Kasumi-1 (cell line): Measurements from ENCODE around the gene POLN.
"Not testable (repeated sequence)": the region's sequence is repeated elsewhere in the genome, so short reads cannot be mapped to it uniquely, and the experiment has no call there.

Experiments
- DNase-seq, 2 experiments: peaks; one replicate each; lab custom pipeline; 2025; lab: John Stamatoyannopoulos, UW

The POLN gene

DNA sequence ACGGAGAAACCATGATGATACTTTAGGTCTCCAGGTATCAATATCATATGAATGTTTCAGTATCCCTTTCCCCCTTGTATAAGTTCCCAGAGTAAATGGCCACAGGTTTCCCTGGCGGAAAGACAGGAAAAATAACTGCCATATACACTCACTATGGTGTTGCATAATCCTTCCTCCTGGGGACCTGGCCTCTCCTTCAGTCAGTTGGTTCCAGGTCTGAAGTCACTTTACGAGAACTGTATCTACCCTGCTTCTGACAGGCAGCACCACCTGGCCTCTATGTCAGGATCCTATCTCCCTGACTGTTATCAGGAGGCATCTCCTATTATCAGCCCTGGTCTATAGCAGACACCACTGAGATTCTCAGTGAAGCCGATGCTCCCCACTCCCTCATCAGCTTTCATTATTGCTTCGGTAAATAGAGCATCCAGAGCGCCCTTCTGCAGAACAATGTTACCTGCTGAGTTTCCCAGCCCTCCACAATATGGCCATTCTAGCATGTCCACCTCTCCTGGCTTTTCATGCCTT lies 22.6 kb downstream of the POLN start:
- no peak for DNase-seq

DNA sequence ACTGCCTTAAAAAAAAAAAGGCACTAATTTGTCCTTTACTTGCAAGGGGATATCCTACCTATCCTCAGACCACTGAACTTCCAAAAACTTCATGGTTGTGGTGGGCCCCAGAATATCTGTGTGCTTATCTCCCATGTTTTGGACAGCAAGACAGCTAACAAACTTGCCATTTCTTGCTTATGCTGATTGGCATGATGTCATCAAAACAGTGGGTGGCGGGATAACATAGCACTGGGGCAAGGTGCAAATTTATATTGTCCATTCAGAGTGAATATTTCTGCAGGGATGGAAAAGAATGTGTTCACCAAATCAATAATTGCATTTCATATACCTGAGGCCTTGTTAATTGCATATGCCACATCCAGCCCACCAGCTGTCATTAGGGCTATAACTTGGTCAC lies 23.5 kb downstream of the POLN start:
- DNase-seq = no peak

DNA sequence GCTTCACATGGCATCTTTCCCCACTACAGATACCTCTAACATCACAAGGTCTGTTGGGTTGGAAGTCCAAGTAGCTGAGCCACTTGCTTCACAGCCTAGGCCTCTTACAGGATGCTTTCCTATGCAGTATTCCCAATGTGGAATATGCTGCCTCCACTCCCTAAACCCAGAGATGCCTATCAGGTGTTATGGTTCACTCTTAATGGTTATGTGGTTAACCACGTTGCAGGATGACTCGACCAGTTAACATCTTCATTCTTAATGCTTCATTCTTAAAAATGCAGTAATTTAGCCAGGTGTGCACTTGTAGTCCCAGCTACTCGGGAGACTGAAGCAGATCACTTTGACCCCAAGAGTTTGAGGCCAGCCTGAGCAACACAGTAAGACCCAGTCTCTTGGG lies 24.2 kb downstream of the POLN start:
- DNase-seq = no peak

DNA sequence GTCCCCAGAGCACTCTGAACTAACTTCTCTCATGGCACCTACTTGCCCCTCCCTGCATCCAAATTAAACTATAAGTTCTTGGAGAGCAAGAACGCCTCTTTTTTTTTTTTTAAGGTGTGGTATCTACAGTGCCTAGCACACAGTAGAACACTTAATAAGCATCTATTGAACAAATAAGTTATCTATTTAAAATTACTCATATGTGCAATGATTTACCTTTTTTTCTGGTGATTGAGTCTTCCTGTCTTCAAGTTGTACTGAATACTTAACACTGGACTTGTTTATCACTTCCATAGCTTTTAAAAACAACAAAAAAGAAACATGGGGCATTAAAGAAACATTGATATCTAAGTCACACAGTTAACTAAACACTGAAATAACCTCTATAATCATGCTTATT lies 29.1 kb downstream of the POLN start:
- no peak for DNase-seq

DNA sequence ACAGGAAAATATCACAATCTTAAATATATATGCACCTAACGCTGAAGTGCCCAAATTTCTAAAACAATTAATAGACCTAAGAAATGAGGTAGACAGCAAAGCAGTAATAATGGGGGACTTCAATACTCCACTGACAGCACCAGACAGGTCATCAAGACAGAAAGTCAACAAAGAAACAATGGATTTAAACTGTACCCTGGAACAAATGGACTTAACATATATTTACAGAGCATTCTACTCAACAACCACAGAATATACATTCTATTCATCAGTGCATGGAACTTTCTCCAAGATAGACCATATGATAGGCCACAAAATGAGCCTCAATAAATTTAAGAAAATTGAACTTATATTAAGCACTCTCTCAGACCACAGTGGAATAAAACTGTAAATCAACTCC lies 39.1 kb downstream of the POLN start:
- not testable (repeated sequence) for DNase-seq

DNA sequence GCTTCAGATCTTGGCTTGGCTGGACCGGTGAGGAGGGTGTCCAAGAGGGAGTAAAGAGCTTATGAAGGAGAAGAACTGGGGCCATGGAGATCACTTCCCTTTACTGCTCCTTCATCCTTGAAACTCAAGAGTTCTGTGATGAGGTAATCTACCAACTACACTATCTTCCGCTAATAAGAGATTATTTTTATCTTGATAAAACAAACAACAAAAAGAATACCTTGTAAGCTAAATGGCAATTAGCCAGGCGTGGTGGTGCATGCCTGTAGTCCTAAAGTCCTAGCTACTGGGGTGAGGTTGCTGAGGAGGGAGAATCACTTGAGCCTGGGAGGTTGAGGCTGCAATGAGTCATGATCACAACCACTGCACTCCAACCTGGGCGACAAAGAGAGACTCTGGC lies 47.4 kb downstream of the POLN start:
- no peak for DNase-seq

DNA sequence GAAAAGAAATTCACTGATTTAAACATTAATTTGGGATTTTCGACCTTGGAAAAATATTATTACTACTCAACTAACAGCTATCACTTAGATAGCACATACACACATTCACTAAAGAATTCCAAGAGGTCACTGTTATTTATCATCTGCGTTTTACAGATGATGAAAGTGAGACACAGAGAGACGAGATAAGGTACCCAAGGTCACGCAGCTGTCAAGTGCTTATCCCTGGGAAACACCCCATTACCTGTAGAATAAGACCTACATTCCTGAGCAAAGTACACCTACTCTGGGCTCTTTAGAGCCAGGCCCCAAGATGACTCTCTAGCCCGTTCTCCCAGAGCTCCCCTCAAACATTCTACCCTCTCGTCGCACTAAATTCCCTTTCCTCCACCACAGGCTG lies 48.6 kb downstream of the POLN start:
- no peak for DNase-seq

DNA sequence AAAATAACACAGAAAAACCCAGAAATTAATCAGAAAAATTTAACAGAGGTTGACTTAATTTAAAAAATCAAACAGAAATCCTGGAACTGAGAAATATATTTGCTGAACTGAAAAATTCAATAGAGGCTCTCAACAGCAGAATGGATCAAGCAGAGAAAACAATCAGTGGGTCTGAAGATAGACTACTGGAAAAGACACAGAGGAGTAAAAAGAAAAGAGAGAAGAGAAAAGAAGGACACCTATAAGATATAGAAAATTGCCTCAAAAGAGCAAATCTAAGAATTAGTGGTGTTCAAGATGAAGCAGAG lies 55.1 kb downstream of the POLN start:
- no peak for DNase-seq

DNA sequence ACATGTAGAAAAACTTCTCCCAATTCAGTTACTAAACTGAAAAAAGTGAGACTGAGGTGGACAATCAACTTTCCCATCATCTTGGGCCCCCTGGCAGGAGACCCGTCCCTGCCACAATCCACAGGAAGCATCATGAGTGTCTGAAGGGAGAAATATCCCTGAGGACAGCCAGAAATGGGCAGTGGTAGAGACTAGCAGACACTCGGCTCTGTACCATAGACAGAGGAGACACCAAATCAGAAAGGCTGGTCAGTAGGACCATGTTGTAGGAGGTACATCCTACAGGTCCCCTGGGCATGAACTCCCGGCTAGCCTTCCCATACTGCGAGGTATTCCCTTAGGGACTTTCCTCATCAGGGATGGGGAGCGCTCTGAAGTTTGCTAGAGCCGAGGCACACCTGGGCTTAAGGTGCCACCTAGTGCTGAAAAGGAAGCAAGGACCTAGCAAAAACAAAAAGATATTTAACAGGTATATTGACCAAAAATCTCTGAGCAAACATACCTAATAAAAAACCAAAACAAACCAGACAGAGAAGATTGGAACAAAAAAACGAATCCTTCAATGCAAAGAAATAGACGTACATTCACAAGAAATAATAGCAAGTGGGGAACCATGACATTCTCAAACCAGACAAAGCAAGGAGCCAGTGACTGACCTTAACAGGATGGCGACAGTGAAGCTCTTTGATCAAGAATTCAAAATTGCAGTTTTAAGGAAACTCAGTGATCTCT lies 55.6 kb downstream of the POLN start:
- no peak for DNase-seq

DNA sequence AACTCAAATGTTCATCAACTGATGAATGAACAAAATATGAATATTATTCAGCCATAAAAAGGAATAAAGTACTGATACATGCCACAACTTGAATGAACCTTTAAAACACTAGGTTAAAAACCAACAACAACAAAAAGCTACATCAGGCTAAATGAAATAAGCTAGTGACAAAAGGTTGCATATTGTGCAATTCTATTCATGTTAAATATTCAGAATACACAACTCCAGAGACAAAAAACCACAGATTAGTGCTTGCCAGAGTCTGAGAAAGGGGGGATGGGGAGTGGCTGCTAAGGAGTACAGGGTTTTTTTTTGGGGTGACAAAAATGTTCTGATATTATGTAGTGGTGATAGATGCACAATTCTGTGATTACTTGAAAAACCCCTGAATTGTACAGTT lies 58.5 kb downstream of the POLN start:
- no peak for DNase-seq

DNA sequence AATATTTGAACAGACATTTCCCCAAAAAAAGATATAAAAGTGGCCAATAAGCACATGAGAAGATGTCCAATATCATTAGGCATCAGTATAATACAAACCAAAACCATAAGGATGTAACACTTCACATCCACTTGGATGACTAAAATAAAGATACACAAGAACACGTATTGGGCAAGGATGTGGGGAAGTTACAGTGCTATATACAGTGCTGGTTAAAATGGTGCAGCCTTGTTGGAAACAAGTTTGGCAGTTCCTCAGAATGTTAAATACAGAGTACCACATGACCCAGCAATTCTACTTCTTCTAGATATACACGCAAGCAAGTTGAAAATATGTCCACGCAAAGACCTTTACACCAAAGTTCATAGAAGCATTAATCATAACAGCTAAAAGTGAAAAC lies 58.9 kb downstream of the POLN start:
- DNase-seq = no peak

DNA sequence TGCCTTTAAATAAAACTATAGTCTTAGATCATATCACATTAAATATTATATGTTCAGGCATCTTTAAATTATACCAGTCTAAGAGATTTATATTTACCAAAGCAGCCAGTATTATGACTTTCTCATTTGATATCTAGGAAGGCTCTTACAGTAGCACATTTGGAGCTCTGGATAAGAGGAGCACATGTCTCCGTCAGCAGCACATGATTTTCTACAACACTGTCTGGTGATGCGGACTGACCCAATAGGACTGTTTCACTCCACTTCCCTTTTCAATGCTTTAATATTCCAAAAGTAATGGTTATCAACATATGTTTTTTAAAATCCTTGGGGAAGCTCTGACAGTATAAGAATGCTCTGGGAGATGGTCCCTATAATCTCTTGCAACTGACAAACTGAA lies 61.5 kb downstream of the POLN start:
- DNase-seq = no peak

DNA sequence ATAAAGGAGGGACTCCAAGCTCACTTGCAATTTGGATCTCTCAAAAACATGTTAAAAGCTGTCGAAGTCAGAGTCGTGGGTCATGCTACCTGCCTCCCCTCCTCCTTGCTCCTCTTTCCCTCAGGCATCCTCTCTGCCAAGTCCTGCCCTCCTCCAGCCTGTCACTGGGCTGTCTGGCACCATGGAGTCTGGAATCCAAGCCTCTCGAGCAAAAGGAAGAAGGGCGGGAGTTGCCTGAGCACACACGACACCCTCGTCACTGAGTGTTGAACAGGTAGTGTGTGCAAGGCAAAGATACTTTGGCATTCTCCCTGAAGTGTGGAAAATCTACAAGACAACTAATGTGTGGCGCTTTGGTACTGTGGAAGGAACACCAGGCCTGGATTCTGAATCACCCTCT lies 62.2 kb downstream of the POLN start:
- DNase-seq = no peak

DNA sequence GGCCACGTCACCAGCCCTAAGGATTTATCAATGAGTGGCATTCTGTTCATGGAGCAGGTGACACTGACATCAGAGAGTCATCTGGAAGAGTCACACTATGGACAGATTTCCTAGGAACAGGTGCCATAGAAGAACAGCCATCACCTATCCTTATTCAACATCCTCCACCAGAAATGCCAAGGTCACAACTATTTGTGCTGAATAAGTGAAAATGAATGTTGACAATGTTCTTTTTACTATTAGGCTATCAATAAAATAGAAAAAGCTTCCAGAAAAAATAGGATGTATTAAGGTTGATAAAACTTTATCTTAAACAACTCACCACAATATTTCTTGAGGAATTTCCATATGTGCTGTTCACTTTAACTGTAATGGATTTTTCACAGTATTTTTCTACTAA lies 62.9 kb downstream of the POLN start:
- DNase-seq = no peak

DNA sequence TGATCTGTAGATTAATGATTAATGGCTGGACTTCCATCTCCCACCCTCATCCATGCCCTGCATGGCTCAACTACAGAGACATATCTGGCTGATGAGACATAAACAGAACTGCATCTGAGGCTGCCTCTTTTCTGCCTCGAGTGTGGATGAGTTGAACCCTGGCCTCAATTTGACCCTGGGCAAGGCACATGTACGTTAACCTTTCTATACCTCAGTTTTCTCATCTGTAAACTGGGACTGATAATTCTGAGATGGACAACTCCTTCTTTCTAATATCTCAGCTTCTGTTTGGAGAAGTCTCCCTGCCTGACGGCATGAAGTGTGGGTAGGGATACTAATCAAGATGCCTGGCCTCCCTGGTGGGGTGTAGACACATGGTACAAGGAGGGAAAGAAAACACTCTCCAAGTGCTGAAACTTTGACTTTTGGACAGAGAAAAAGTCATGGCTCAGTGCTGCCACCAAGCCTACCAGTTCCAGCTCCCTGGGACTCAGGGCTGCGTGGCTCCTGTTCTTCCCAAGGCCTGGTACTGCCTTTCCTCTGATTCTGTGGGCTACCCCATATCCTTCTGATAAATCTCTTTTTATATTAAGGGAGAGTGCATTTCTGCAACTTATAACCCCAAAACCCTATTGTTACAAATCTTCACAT lies 64.4 kb downstream of the POLN start:
- peak; percentile 9 to 11 for DNase-seq

DNA sequence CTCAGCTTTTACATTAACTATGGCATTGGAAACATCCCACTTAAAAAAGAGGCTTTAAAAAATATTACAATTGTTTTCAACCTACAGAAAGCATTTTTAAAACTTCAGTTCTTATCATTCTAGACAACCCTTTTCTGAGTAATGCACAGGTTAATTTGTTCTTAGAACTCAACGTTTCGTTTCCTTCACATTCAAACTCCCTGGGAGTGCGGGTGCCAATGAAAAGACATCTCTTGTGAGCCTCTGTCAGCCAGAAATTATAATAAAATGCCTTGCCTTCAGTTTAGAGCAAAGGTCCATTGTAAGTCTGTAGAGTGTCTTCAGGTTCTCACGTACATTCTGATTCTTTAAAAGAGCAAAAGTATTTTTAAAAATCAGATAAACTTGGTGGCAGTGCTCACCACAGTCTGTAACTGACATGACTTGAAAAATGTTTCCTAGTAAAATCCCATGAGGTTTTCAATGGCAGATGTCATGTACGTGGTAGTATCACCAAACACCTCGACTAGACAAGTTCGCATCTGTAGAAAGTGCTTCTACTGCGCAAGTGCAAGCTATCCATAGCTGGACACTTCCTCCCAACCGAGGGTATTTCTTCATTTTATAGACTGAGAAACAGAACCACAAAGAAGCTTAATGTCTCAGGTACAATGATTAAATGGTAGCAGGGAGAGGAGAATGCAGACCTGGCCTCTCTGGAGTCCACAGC lies 65.8 kb downstream of the POLN start:
- DNase-seq = no peak

DNA sequence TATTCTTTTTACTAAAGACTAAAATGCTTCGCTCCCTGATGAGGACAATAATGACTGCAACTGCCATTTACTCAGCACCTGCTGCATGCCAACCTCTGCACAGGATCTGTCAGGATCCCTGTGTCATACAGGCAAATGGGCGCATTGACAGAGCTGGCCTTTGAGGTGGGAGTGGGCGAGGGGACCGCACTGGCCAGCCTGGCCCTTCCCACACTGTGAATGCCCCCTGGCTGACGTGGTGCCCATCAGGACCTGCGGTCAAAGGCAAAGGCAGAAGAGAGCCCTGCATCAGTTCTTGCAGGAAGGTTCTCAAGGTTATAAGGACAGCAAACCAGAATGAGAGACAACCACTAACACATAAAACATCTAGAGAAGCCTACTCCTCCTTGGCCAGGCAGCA lies 67.9 kb downstream of the POLN start:
- no peak for DNase-seq

DNA sequence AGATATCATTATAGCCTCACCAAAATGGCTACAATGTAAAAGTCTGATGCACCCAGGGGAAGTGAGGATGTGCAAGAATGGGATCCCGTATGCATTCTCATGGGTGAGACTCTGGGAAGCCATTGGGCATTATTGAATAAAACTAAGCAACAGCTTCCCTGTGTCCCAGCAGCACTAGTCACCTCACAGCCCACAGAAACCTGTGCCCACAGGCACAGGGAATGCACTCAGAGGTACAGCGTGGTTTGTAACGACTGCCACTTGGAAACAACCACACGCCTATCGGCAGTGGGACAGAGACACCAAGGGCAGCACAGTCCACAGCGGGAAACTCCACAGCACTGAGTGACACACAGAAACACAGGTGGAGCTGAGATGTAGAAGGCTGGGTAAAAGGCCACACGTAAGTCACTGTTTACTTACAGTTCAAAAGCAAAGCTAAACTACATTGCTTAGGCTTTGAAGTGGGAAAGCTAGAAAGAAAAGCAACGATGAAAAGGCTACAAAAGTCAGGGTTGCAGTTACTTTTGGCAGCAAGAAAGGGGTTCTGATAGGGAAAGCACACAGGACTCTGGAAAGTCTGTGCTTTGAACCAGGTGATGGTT lies 69.2 kb downstream of the POLN start:
- DNase-seq = no peak

DNA sequence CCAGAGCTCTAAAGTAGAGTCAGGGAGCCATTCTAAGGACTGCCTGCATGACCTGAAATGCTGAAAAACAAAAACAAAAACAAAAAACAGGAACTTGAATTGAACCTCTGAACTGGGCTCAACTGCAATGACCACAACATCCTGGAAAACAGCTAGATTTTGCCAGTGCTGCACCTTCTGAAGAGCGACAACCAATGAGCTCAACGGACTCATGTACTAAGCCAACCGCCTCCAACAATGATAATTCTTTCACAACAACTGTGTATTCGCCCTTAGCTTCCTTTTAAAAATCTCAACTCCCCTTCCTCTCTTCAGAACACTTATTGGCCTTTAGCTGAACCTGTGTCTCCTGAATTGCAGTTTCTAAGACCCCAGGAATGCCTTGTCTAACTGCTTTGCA lies 69.8 kb downstream of the POLN start:
- DNase-seq = no peak

DNA sequence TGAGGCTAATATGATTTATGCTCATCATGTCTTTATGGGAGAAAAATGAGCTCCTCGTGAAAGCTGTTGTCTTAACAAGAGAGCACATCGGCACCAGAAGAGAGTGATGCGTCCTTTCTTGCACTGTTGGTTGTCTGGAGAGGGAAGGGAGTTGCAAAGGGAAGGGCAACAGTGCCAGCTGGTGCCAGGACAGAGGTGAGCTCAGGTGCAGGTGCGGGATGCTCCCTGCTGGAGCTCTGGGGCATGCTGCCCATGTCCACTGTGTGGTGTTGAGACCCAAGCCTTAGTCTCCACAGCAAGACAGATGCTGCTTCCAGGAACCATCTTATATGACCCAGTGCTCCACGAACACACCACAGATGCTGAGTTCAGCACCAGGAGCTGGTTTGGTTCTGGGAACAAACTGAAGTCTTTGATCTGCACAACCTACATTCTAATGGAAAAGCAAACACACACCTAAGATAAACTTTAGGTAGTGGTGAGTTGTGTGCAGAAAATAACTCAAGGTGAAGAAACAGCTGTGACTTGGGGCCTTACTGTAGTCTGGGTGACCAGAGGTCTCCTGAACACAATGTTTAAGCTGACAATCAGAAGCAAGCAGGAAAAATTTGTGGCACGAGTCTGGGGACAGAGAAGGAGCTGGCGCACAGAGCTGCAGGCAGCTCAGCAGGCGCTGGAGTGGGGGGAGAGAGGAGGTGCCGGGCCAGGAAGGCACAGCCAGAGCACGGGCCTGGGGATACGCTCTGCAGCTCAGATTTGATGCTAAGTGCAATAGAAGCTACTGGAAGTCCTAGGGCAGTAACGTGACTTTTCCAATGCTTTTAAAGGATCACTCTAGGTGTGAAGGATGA lies 73.2 kb downstream of the POLN start:
- no peak for DNase-seq

DNA sequence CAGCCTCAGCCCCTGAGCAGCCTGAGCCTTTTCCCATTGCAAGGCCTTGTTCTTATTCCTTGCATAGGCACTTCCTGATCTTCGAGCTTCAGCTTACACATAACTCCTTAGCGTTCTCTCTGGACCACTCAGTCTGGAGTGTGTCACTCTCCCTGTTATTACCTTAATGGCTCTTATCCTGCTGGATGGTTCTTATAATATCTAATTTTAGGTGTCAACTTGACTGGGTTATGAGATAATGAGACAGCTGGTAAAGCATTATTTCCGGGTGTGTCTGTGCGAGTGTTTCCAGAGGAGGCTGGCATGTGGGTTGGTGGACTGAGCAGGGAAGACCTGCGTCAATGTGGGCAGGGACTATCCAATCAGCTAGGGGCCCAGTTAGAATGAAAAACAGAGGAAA lies 75.7 kb downstream of the POLN start:
- no peak for DNase-seq

DNA sequence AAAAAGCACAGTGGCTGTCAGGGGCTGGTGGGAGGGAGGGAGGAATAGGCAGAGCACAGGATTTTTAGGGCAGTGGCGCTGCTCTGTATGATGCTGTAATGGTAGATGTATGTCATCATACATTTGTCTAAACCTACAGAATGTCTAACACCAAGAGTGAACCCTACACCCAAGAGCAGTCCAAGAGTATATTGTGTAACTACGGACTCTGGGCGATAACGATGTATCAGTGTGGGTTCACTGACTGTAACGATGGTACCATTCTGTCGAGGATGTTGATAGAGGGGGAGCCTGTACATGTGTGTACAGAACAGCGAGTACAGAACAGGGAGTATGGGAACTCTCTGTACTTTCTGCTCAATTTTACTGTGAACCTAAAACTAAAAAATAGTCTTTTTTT lies 76.5 kb downstream of the POLN start:
- no peak for DNase-seq
